ENCODE results near the gene TMEM170A.
"Not testable (repeated sequence)": the region's sequence is repeated elsewhere in the genome, so short reads cannot be mapped to it uniquely, and the experiment has no call there.

The TMEM170A gene

GRCh38 chr16:75452464-75453190 lies 11.9 kb downstream of the TMEM170A start:
- DNase-seq: no peak
- no peak for ATAC-seq

DNA sequence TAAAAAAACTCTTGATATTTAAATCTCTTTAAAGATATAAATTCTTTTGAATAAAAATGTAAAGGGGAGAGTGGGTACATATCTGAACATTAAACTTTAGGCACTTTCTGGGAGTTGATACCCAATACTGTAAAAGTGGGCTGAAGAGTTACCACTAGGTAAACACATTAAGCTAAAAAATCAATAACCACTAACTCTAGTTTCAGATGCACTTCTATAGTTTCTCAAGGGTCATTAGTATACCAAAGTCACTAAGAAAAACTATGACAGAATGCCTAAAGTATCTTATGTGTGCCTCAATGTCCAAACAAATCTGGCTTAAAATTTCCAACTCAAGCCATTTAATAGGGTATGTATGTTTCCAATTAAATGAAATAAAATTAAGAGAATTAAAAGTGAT lies 18.1 kb downstream of the TMEM170A start:
- ATAC-seq (no peak), DNase-seq (no peak)

- DNase-seq (no peak), ATAC-seq (no peak)
Measured at GRCh38 chr16:75445298-75445697, 19.2 kb downstream of the TMEM170A start.

- no peak for ATAC-seq
- DNase-seq: no peak
Measured at GRCh38 chr16:75443298-75443697, 21.2 kb downstream of the TMEM170A start.

GRCh38 chr16:75433732-75434413 lies 30.6 kb downstream of the TMEM170A start:
- no peak for DNase-seq
- ATAC-seq: peak; percentile 70

GRCh38 chr16:75432828-75433731 lies 31.4 kb downstream of the TMEM170A start, which contains the start of gene CFDP1:
CFDP1 (minus strand) TSS chr16:75433503; CDS start chr16:75433352, 151 bp downstream.
- DNase-seq (peak; percentile 97), ATAC-seq (peak; percentile 96)

GRCh38 chr16:75429621-75430403 lies 34.7 kb downstream of the TMEM170A start:
- ATAC-seq: no peak
- DNase-seq: no peak

- DNase-seq: not testable (repeated sequence)
Measured at GRCh38 chr16:75426524-75426923, 38.0 kb downstream of the TMEM170A start.

DNA sequence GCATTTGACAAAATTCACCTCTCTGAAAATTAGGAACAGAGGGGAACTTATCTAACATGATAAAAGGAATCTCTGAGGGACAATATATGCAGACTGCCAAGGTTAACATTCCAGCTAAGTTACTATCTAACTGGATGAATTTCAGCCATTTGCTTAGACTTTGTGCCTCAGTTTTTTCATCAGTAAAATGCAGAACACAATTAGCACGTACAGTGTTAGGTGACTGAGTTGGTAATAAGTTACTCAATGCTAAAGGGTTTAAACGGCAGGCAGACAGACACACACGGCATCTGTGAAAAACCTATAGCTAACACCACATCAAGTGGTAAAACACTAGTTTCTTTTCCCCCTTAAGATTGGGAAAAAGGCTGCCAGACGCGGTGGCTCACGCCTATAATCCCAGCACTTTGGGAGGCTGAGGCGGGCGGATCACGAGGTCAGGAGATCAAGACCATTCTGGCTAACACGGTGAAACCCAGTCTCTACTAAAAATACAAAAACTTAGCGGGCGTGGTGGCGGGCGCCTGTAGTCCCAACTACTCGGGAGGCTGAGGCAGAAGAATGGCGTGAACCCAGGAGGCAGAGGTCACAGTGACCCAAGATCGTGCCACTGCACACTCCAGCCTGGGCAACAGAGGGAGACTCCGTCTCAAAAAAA lies 40.3 kb downstream of the TMEM170A start:
- not testable (repeated sequence) for DNase-seq, ATAC-seq

More at GRCh38 chr16:75426524-75426923, 38.0 kb downstream of the TMEM170A start:
- not testable (repeated sequence) for ATAC-seq

DNA sequence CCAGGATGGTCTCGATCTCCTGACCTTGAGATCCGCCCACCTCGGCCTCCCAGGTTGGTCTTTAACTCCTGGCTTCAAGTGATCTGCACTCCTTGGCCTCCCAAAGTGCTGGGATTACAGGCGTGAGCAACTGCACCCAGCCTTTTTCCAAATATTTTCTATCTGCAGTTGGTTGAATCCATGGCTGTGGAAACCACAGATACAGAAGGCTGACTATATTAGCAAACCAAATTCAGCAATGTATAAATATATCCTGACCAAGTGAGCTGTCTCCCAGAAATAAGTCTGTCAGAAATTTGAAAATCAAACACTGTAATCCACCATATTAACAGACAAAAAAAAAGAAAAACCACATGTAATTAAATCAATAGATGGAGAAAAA lies 40.8 kb downstream of the TMEM170A start:
- ATAC-seq (no peak), DNase-seq (no peak)

DNA sequence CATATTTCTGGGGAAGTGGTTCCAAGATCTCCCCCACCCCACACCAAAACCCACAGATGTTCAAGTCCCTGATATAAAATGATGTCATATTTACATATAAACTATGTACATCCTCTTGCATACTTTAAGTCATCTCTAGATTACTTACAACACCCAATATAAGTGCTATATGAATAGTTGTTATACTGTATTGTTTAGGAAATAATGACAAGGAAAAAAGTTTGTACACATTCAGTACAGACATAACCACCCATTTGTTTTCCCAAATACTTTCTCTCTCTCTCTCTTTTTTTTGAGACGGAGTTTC lies 42.7 kb downstream of the TMEM170A start:
- DNase-seq (no peak), ATAC-seq (no peak)

DNA sequence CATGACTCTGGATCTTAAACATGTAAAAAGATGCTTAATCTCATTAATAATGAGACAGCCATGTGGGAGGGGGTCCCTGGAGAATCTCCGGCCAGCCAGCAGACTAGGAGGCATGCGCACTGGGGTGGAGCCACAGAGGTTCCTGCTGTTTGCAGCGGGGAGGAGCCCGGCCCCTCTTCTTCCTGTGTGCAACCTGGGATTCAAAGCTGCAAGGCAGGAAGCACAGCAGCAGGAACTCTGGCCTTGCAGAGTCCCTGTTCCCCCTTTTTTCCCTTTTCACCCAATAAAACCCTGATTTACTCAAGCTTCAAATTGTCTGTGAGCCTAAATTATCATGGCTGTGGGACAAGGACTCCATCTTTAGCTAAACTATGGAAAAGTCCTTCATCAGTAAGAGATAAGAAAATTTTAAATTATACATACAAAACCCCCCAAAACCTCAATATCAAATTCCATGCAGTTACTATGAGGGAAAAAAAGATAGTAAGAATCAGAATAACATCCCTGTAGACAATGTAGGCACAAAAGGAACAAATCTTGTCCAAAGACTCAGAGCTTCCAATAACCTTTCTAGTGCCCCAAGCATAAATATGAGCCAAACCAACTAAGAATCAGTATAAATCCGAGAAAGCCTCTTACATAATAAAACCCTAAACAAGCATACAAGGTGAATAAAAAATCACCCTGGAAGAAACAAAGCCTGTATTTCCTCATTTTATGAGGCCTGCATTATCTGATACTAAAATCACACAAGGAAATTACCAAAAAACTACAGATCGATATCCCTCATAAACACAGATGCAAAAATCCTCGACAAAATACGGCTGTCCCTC lies 43.3 kb downstream of the TMEM170A start:
- ATAC-seq (peak; percentile 75), DNase-seq (peak; percentile 54)

GRCh38 chr16:75416904-75417565 lies 47.5 kb downstream of the TMEM170A start:
- ATAC-seq (no peak), DNase-seq (no peak)

DNA sequence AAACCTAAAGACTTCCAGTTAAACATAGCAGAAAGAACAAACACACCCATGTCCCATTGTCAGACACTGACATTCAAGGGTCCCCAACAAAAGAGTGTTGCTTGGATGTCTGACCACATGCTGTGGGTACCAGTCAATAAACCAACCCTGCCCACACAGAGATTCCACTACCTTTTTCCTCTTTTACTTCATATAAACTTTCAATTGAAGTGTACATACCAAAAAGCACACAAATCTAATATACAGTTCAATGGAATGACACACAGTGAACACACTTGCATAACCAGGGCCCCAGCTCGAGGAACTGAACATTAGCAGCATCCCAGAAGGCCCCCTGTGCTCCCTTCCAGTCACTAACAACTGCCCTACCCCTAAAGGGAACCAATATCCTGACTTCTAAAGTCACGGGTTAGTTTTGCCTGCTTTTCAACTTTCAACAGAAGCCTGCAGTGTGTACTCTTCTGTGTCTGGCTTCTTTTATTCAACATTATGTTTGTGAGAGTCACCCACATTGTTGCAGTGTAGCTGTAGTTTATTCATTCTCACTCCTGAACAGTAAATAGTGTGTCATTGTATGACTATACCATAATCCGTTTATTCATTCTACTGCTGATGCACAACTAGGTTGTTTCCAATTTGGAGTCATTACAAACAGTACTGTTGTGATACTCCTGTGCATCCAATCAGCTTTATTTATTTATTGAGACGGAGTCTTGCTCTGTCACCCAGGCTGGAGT lies 49.2 kb downstream of the TMEM170A start:
- DNase-seq (no peak), ATAC-seq (peak; percentile 83)

GRCh38 chr16:75413951-75414350 lies 50.5 kb downstream of the TMEM170A start:
- ATAC-seq: no peak
- DNase-seq: no peak

DNA sequence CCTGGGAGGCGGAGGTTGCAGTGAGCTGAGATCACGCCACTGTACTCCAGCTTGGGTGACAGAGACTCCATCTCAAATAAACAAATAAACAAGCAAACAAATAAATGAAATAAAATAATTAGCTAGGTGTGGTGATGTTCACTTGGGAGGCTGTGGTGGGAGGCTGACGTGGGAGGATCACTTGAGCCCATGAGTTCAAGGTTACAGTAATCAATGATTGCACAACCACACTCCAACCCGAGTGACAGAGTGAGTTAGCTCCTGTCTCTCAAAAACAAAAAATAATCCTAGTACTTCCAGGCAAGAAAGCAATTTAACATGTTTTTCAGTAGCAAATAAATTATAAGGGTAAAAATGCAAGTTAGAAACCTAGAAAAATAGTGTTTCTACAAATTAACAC lies 57.5 kb downstream of the TMEM170A start:
- ATAC-seq: no peak
- DNase-seq: no peak

GRCh38 chr16:75402821-75403475 lies 61.5 kb downstream of the TMEM170A start:
- DNase-seq: no peak

GRCh38 chr16:75402159-75402820 lies 62.2 kb downstream of the TMEM170A start:
- DNase-seq (no peak), ATAC-seq (peak; percentile 64)

More at GRCh38 chr16:75402821-75403475, 61.5 kb downstream of the TMEM170A start:
- no peak for ATAC-seq

All from stimulated activated naive CD8-positive, alpha-beta T cell treated with anti-CD3 and anti-CD28 coated beads, Interleukin-15, Interleukin-2, amounts not matched to agents 100 U/mL and 50 U/mL, for 24 hours (primary cell).